ENCODE data around the gene KIF16B.
"Not testable (repeated sequence)": the region's sequence is repeated elsewhere in the genome, so short reads cannot be mapped to it uniquely, and the experiment has no call there.

KIF16B gene

GRCh38 chr20:16519673-16520072, 53.6 kb downstream of the KIF16B start:
- not testable (repeated sequence) for DNase-seq

GRCh38 chr20:16518784-16519084, 54.5 kb downstream of the KIF16B start:
- DNase-seq = no peak

- peak in 18 of 51 donors; percentile 5 to 42 (median 16) for DNase-seq
Measured at GRCh38 chr20:16517946-16518783, 55.1 kb downstream of the KIF16B start.

- no peak for DNase-seq
Measured at GRCh38 chr20:16516794-16517193, 56.5 kb downstream of the KIF16B start.

- no peak for DNase-seq
Measured at GRCh38 chr20:16515046-16515445, 58.2 kb downstream of the KIF16B start.

GRCh38 chr20:16514140-16514539, 59.1 kb downstream of the KIF16B start:
- DNase-seq = peak in 1 of 51 donors; percentile 8

- no peak for DNase-seq
Measured at GRCh38 chr20:16505894-16506293, 67.4 kb downstream of the KIF16B start.

GRCh38 chr20:16501301-16501700, 71.9 kb downstream of the KIF16B start:
- no peak for DNase-seq

- DNase-seq = no peak
Measured at GRCh38 chr20:16500197-16500596, 73.1 kb downstream of the KIF16B start.

GRCh38 chr20:16498526-16499253, 74.6 kb downstream of the KIF16B start:
- no peak for DNase-seq

GRCh38 chr20:16497896-16498295, 75.4 kb downstream of the KIF16B start:
- DNase-seq = no peak

- no peak for DNase-seq
Measured at GRCh38 chr20:16493486-16493885, 79.8 kb downstream of the KIF16B start.

- DNase-seq = peak in 8 of 51 donors; percentile 6 to 34 (median 19)
Measured at GRCh38 chr20:16491294-16491905, 81.8 kb downstream of the KIF16B start.

GRCh38 chr20:16490696-16491095, 82.6 kb downstream of the KIF16B start:
- no peak for DNase-seq

GRCh38 chr20:16488616-16489015, 84.6 kb downstream of the KIF16B start:
- DNase-seq = no peak

- peak in 2 of 51 donors; percentile 1 to 10 for DNase-seq
Measured at GRCh38 chr20:16488086-16488485, 85.2 kb downstream of the KIF16B start.

GRCh38 chr20:16486532-16486931, 86.7 kb downstream of the KIF16B start:
- no peak for DNase-seq

- DNase-seq = no peak
Measured at GRCh38 chr20:16485401-16485800, 87.8 kb downstream of the KIF16B start.

GRCh38 chr20:16483024-16483423, 90.2 kb downstream of the KIF16B start:
- DNase-seq = no peak

- no peak for DNase-seq
Measured at GRCh38 chr20:16481977-16482376, 91.3 kb downstream of the KIF16B start.

- no peak for DNase-seq
Measured at GRCh38 chr20:16479666-16480065, 93.6 kb downstream of the KIF16B start.

GRCh38 chr20:16477632-16478031, 95.6 kb downstream of the KIF16B start:
- no peak for DNase-seq

GRCh38 chr20:16476032-16476431, 97.2 kb downstream of the KIF16B start:
- DNase-seq = peak in 1 of 51 donors; percentile 64
